AG08396 (cell line): ENCODE measurements around the gene CRNN.

Experiments
- DNase-seq: peaks from one replicate; pipeline ENCODE4 v3.0.0; 2012; ENCODE audit warnings: low spot score, mixed read lengths

The CRNN gene

GRCh38 chr1:152413909-152414308 lies at the start of gene CRNN:
Gene CRNN, minus strand, starts transcription at chr1:152414263. Its CDS starts 2,030 bp downstream, at chr1:152412233.
- DNase-seq = no peak

- no peak for DNase-seq
Observed at GRCh38 chr1:152462636-152463035, 48.6 kb upstream of the CRNN start.

- peak; percentile 43 for DNase-seq
Observed at GRCh38 chr1:152461544-152461943, 47.5 kb upstream of the CRNN start.

GRCh38 chr1:152460529-152460899 lies 46.5 kb upstream of the CRNN start:
- no peak for DNase-seq

GRCh38 chr1:152459596-152460528 lies 45.8 kb upstream of the CRNN start:
- DNase-seq = peak; percentile 58

- peak; percentile 60 for DNase-seq
Observed at GRCh38 chr1:152458384-152459185, 44.5 kb upstream of the CRNN start.

GRCh38 chr1:152457561-152457960 lies 43.5 kb upstream of the CRNN start:
- DNase-seq = no peak

GRCh38 chr1:152457071-152457470 lies 43.0 kb upstream of the CRNN start:
- DNase-seq = no peak

GRCh38 chr1:152451254-152451653 lies 37.2 kb upstream of the CRNN start:
- no peak for DNase-seq

GRCh38 chr1:152449661-152450060 lies 35.6 kb upstream of the CRNN start:
- no peak for DNase-seq

GRCh38 chr1:152448496-152448895 lies 34.4 kb upstream of the CRNN start:
- DNase-seq = no peak

GRCh38 chr1:152448095-152448494 lies 34.0 kb upstream of the CRNN start:
- DNase-seq = no peak

GRCh38 chr1:152447484-152447883 lies 33.4 kb upstream of the CRNN start:
- DNase-seq = no peak

GRCh38 chr1:152444045-152444444 lies 30.0 kb upstream of the CRNN start:
- no peak for DNase-seq

- no peak for DNase-seq
Observed at GRCh38 chr1:152442765-152443164, 28.7 kb upstream of the CRNN start.

GRCh38 chr1:152442301-152442700 lies 28.2 kb upstream of the CRNN start:
- no peak for DNase-seq

GRCh38 chr1:152441756-152442155 lies 27.7 kb upstream of the CRNN start:
- DNase-seq = no peak

GRCh38 chr1:152440635-152441471 lies 26.8 kb upstream of the CRNN start:
- peak; percentile 87 for DNase-seq

- DNase-seq = no peak
Observed at GRCh38 chr1:152436593-152437496, 22.8 kb upstream of the CRNN start.

- no peak for DNase-seq
Observed at GRCh38 chr1:152427458-152427857, 13.4 kb upstream of the CRNN start.

- no peak for DNase-seq
Observed at GRCh38 chr1:152426731-152427130, 12.7 kb upstream of the CRNN start.
